Vagina (tissue), 2 donors: ENCODE results near the gene CD40LG.

Experiments
- POLR2A ChIP-seq, 2 donors: fragments of 450-650 bp; IDR thresholded peaks; one replicate each; pipeline ENCODE4 v1.6.1; 2017; ENCODE audit warnings: antibody characterized with exemption in 2 of 2, mild to moderate bottlenecking in 2 of 2, moderate library complexity in 2 of 2
- TF ChIP-seq, protein P1 (sequence below), 3 experiments: fragments of 450-650 bp in 2 of 3; fragments of 200-600 bp in 1 of 3; sonication (generic) in 1 of 3; IDR thresholded peaks; one replicate each; pipeline ENCODE4 v1.5.1; 2017 to 2019; ENCODE audit warnings: antibody characterized with exemption in 3 of 3, mild to moderate bottlenecking in 2 of 3, moderate library complexity in 2 of 3

DNA sequence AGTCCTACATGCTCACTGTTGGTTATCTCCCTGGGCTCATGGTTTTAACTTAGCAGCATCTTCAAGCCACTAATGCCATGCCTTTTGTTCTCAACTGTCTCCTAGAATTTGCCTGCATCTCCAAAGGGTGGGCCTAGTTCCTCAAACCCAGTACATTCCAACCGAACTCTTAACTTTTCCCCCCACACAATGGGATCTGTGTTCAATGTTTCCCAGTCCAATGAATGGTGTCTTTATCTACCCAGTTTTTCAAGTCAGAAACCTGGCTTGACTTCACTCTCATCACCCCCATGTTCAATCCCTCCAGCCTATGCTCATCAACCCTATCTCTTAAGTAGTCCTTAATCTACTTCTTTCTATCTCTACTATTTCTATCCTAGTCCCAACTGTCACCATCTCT, 12.9 kb downstream of the CD40LG start:
- TF ChIP-seq, protein P1, sequence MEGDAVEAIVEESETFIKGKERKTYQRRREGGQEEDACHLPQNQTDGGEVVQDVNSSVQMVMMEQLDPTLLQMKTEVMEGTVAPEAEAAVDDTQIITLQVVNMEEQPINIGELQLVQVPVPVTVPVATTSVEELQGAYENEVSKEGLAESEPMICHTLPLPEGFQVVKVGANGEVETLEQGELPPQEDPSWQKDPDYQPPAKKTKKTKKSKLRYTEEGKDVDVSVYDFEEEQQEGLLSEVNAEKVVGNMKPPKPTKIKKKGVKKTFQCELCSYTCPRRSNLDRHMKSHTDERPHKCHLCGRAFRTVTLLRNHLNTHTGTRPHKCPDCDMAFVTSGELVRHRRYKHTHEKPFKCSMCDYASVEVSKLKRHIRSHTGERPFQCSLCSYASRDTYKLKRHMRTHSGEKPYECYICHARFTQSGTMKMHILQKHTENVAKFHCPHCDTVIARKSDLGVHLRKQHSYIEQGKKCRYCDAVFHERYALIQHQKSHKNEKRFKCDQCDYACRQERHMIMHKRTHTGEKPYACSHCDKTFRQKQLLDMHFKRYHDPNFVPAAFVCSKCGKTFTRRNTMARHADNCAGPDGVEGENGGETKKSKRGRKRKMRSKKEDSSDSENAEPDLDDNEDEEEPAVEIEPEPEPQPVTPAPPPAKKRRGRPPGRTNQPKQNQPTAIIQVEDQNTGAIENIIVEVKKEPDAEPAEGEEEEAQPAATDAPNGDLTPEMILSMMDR (IDR thresholded peaks at IDR 0.05) = no peak
- no peak for TF ChIP-seq POLR2A (IDR thresholded peaks at IDR 0.05)
